ENCODE results near the gene CCND1. TPM values are rescaled to one million over a fixed set of nuclear protein-coding genes. Genes with fewer than 3 reads are reported as not detected.

CCND1 gene
- total and polyA plus RNA-seq, 9 of the 15 experiments (the other 6 are each of a cell fraction or from before 2014, with no cell fraction given): 0.04 to 23.3 (median 3.8) TPM

- Histone ChIP-seq H3K9me3 (replicated peaks; ENCODE audit: control insufficient read depth, insufficient read depth, low read depth, low read length) (0 out of 2 replicates have a peak, but pooled peaks cover 2% of the 10 kb centered on the region), H3K79me2 (ENCODE audit: control insufficient read depth, insufficient read depth, low read length) (no peaks in the 10 kb centered on the region), H3K4me3 (no peak overlapping the region), H3K4me2 (ENCODE audit: insufficient read depth, low read length) (no peak overlapping the region), H4K20me1 (replicated peaks; ENCODE audit: control insufficient read depth, insufficient read depth, low read length) (no peaks in the 10 kb centered on the region), H2AFZ (ENCODE audit: low read depth, low read length) (no peak overlapping the region), H3K27ac (ENCODE audit: extremely low read depth, low read depth, low read length) (no peak overlapping the region), H3K4me1 (replicated peaks in 1 of 2; ENCODE audit: control insufficient read depth in 2 of 2, insufficient read depth in 2 of 2, low read length in 2 of 2) (peaks cover 3 to 16% of the 10 kb centered on the region in 2 experiments; a peak in 4 of 5 replicates), H3K9me1 (ENCODE audit: control insufficient read depth, insufficient read depth, low read length) (no peaks in the 10 kb centered on the region), H3K27me3 (ENCODE audit: control insufficient read depth in 2 of 2, insufficient read depth in 2 of 2, low read length in 2 of 2) (no peaks in the 10 kb centered on the region), H3K36me3 (ENCODE audit: control insufficient read depth, insufficient read depth, low read length) (no peaks in the 10 kb centered on the region), H3K9ac (ENCODE audit: insufficient read depth in 1 of 2, low read depth in 2 of 2, low read length in 2 of 2) (no peak overlapping the region)
- ChIA-PET POLR2A (no interaction called here), CTCF (ENCODE audit: low intra/inter-chr PET ratio) (interaction anchor here (2.8 to 3.0 kb wide), 2 partner anchors 114 to 201 kb away, joined by 22 to 25 read pairs; no protein-coding TSS in a partner anchor)
- DNase-seq (ENCODE audit: extremely low read depth in 1 of 4, low spot score in 3 of 4) (no peak), FAIRE-seq (no peak), ATAC-seq (no peak)
- no TSS peak for BruUV-seq (replicated peaks)
- WGBS (ENCODE audit: insufficient coverage, low coverage, missing lambda C conversion rate): 59% methylated on average over 8 of the region's 8 CpGs
- intact Hi-C loops (cut with micrococcal nuclease) (loop anchor here (1.0 to 5.0 kb wide), 3 partner anchors 155 to 510 kb away; no protein-coding TSS in a partner anchor), in situ Hi-C loops (cut with MboI) (loop anchor here (10.0 kb wide), 1 partner anchor 198 kb away; no protein-coding TSS in a partner anchor)
- TF ChIP-seq MCM2 (IDR thresholded peaks at IDR 0.05; ENCODE audit: low read depth) (no peak), ZNF3 (CRISPR knock-in tag; IDR thresholded peaks at IDR 0.05) (no peak), ELK3 (CRISPR knock-in tag; IDR thresholded peaks at IDR 0.05) (no peak), BRD4 (IDR thresholded peaks at IDR 0.05) (no peak), MBD2 (IDR thresholded peaks at IDR 0.05; ENCODE audit: borderline replicate concordance, low read depth) (no peak), TAF7 (tag; IDR thresholded peaks at IDR 0.05) (no peak), TEAD4 (IDR thresholded peaks at IDR 0.05; ENCODE audit: low read length) (no peak), TEAD4 (CRISPR knock-in tag; IDR thresholded peaks at IDR 0.05; ENCODE audit: borderline replicate concordance) (no peak), RFX1 (IDR thresholded peaks at IDR 0.05) (no peak)
- TF ChIP-seq, protein P1, sequence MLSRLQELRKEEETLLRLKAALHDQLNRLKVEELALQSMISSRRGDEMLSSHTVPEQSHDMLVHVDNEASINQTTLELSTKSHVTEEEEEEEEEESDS (CRISPR knock-in tag; IDR thresholded peaks at IDR 0.05): no peak
Observed at GRCh38 chr11:69686856-69687255, 45.9 kb downstream of the CCND1 start.
